Colonic mucosa (tissue), 4 donors: ENCODE measurements around the gene EMC1. TPM values are rescaled to one million over a fixed set of nuclear protein-coding genes. Genes with fewer than 3 reads are reported as not detected.
"Not testable (repeated sequence)": the region's sequence is repeated elsewhere in the genome, so short reads cannot be mapped to it uniquely, and the experiment has no call there.

Experiments used
- DNase-seq: peaks from one replicate; pipeline ENCODE4 v3.0.0-alpha.2; 2020
- H3K27ac ChIP-seq: fragments of 200-600 bp; one replicate; pipeline ENCODE4 v1.8.0; 2021
- H3K27me3 ChIP-seq: fragments of 200-600 bp; one replicate; pipeline ENCODE4 v1.8.0; 2021
- H3K36me3 ChIP-seq: fragments of 200-600 bp; one replicate; pipeline ENCODE4 v1.8.0; 2021
- H3K4me1 ChIP-seq: fragments of 200-600 bp; one replicate; pipeline ENCODE4 v1.8.0; 2021; ENCODE audit warnings: mild to moderate bottlenecking
- H3K4me3 ChIP-seq: fragments of 200-600 bp; one replicate; pipeline ENCODE4 v1.8.0; 2021
- H3K9ac ChIP-seq, 2 donors: one replicate each; pipeline ENCODE4 v1.7.0; 2013; ENCODE audit warnings: control low read depth in 2 of 2, low read depth in 2 of 2, low read length in 2 of 2
- H3K9me3 ChIP-seq: fragments of 200-600 bp; one replicate; pipeline ENCODE4 v1.8.0; 2021
- intact Hi-C: fragments of 100-400 bp; cut with DNase I; formaldehyde crosslinking; loops from one replicate; pipeline ENCODE4 v1.14.1; 2022
- total RNA-seq, 2 donors: library from RNA; stranded (reverse); fragmentation: NEBNext Ultra II Directional in 1 of 2; extraction: Animal tissue kit (Norgen Biotek cat#: 25700) in 1 of 2; gene quantifications; one replicate each; pipeline ENCODE4 v1.2.1, GENCODE V29; 2021
- TF ChIP-seq, protein P1 (sequence below): fragments of 200-600 bp; IDR thresholded peaks from one replicate; pipeline ENCODE4 v1.8.0; 2022; ENCODE audit warnings: antibody characterized with exemption, mild to moderate bottlenecking
- donor health status: healthy.
- donor health status: DM: no; HTN: no; CAD: no.
- donor health status: DM: no; HTN: no; CAD: no.

EMC1 gene
- total RNA-seq, 2 donors from 2014 or later = 35.3 to 51.1 TPM

DNA sequence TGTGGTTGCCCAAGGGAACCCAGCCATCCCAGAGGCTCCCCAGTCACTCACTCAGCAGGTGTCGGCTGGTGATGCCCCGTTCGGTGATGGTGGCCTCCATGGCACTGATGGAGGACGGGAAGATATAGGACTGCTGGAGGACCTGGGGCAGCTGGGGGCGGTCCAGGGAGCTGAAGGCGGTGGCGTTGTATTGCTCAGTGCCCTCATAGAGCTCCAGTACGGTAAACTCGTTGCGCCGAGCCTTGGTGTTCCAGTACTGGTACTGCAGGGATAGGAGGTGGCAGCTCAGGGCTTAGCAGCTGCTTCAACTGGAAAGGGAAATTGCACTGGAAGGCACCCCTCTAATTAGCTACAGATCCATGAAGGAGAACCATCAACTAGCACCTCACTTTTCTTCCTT is 28.8 kb downstream of the EMC1 start:
- TF ChIP-seq, protein P1, sequence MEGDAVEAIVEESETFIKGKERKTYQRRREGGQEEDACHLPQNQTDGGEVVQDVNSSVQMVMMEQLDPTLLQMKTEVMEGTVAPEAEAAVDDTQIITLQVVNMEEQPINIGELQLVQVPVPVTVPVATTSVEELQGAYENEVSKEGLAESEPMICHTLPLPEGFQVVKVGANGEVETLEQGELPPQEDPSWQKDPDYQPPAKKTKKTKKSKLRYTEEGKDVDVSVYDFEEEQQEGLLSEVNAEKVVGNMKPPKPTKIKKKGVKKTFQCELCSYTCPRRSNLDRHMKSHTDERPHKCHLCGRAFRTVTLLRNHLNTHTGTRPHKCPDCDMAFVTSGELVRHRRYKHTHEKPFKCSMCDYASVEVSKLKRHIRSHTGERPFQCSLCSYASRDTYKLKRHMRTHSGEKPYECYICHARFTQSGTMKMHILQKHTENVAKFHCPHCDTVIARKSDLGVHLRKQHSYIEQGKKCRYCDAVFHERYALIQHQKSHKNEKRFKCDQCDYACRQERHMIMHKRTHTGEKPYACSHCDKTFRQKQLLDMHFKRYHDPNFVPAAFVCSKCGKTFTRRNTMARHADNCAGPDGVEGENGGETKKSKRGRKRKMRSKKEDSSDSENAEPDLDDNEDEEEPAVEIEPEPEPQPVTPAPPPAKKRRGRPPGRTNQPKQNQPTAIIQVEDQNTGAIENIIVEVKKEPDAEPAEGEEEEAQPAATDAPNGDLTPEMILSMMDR = no peak
- no peak for DNase-seq
- Histone ChIP-seq H3K27me3 (no peaks in the 10 kb centered on the region), H3K36me3 (no peaks in the 10 kb centered on the region), H3K27ac (no peak overlapping the region), H3K4me3 (no peak overlapping the region), H3K9ac (no peak overlapping the region), H3K4me1 (no peaks in the 10 kb centered on the region), H3K9me3 (no peaks in the 10 kb centered on the region)
- intact Hi-C loops = no loop called here

DNA sequence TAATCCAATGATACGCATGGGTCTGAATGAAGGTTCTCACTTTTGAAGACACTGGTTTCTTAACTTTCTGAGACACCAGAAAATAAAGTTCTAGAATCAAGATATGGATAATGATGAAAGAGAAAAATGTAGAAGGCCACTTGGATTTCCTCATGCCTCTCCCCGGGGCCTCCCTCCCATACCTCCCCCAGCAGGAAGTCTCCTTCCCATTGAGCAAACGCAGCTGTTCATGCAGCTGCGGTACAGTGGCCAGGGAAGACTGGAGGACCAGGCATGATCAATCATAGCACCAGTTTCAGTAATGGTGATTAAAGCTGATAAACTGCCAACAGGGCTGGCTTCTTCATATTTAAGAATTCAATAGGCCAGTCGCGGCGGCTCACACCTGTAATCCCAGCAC is 30.3 kb downstream of the EMC1 start:
- TF ChIP-seq, protein P1 = no peak
- Histone ChIP-seq H3K27ac (no peak overlapping the region), H3K9me3 (no peaks in the 10 kb centered on the region), H3K36me3 (no peaks in the 10 kb centered on the region), H3K4me3 (no peak overlapping the region), H3K4me1 (no peaks in the 10 kb centered on the region), H3K27me3 (no peaks in the 10 kb centered on the region), H3K9ac (no peak overlapping the region)
- no peak for DNase-seq
- intact Hi-C loops = no loop called here

DNA sequence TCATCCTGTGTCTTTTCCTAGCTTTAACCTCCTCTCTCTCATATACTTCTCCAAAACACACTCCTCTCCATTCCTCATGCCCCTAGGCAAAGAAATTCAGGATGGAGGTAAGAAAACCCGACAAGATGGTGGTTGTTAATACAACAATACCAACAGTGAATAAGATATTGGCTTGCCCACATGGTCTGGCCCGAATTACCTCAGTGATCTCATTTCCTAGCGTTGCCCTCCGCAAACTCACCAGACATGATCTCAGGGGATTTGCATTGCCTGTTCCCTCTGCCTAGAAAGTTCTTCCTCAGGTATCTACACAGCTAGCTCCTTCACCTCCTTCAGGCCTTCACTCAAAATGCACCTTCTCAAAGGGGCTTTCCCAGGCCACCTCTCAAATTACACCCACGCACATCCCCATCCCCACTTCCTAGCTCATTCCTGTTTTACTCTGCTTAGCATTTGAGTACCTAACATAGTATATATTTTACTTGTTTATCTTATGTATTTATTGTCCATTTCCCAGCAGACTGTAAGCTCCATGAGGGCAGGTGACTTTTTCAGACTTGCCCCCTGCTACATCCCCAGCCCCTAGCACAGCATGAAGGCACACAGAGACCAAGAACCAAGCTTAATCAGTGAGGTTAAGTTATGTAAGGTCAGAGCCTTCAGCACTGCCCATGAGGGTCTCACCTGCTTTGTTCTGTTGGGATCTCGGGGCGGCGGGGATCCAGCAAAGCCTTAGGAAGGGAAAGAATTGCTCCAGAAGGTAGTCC is 31.1 kb downstream of the EMC1 start:
- no peaks in the 10 kb centered on the region for H3K27me3 ChIP-seq
- no peaks in the 10 kb centered on the region for H3K9me3 ChIP-seq
- no peaks in the 10 kb centered on the region for H3K36me3 ChIP-seq
- no peak overlapping the region for H3K9ac ChIP-seq
- no peak for DNase-seq
- H3K4me1 ChIP-seq = no peaks in the 10 kb centered on the region
- H3K27ac ChIP-seq = no peak overlapping the region
- TF ChIP-seq, protein P1 = no peak
- no peak overlapping the region for H3K4me3 ChIP-seq
- intact Hi-C loops = no loop called here

DNA sequence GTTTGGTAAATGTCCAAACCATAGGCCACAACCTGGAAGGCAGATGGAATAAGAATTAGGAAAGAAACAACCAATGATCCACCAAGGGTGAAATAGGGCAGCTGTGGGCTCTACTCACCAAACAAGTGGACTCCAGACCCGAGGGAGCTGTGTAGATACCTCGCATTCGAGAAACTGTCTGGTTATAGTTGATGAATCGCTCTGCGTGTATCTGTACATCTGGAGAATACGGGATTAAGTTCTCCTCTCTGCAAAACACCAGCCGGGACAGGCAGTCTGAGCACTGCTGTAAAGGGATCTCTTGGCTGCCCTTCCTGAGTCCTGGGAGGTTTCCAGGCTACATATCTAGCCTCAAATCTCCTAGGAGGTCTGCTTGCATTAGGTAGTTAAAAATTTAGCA is 31.9 kb downstream of the EMC1 start:
- H3K27me3 ChIP-seq = no peaks in the 10 kb centered on the region
- DNase-seq = no peak
- no peak overlapping the region for H3K27ac ChIP-seq
- H3K4me3 ChIP-seq = no peak overlapping the region
- intact Hi-C loops = no loop called here
- no peak overlapping the region for H3K9ac ChIP-seq
- TF ChIP-seq, protein P1 = no peak
- H3K9me3 ChIP-seq = no peaks in the 10 kb centered on the region
- H3K4me1 ChIP-seq = no peaks in the 10 kb centered on the region
- no peaks in the 10 kb centered on the region for H3K36me3 ChIP-seq

DNA sequence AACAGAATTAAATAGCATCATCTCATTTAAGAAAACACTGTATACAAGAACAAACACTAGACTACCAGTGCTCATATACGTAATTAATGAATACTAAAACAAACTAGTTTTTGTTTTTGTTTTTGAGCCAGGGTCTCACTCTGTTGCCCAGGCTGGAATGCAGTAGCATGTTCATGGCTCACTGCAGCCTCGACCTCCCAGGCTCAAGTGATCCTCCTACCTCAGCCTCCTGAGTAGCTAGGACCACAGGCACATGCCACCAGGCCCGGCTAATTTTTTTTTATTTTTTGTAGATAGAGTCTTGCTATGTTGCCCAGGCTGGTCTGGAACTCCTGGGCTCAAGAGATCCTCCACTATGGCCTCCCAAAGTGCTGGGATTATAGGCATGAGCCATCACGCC is 34.7 kb downstream of the EMC1 start:
- H3K4me1 ChIP-seq, H3K36me3 ChIP-seq, H3K9me3 ChIP-seq, intact Hi-C loops, DNase-seq, H3K27ac ChIP-seq, H3K9ac ChIP-seq, H3K4me3 ChIP-seq, H3K27me3 ChIP-seq: not testable (repeated sequence)

DNA sequence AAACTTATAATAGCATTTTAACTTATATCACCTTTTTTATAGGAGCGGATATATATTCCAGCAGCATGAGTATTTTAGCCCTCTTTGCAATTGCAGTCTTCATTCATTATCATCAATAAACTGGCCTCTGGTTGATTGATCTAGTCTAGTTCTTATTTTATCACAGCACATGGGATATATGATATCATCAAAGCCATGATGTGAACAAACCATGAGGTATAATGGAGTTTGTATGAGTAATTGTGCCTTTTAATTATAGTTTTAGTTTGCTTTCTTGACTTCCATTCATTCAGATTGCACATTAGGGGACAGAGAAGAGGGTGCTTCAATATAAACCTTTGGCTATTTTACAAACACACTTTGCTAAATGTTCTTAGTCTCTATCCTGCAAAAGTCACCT is 37.7 kb downstream of the EMC1 start:
- DNase-seq = no peak
- H3K9ac ChIP-seq = no peak overlapping the region
- intact Hi-C loops = no loop called here
- H3K4me3 ChIP-seq = no peak overlapping the region
- H3K27ac ChIP-seq = no peak overlapping the region
- peaks cover 5% of the 10 kb centered on the region for H3K4me1 ChIP-seq
- TF ChIP-seq, protein P1 = no peak
- no peaks in the 10 kb centered on the region for H3K27me3 ChIP-seq
- no peaks in the 10 kb centered on the region for H3K36me3 ChIP-seq
- H3K9me3 ChIP-seq = no peaks in the 10 kb centered on the region
